HEK293 (cell line): Measurements from ENCODE around the gene THSD4.

Experiments used
- BCL6B ChIP-seq: fragments of 450-650 bp; formaldehyde crosslinking; IDR thresholded peaks from 2 replicates; pipeline ENCODE4 v1.5.1; 2017; ENCODE audit warnings: missing biosample characterization, missing genetic modification characterization
- CTCF ChIP-seq: fragments of 450-650 bp; formaldehyde crosslinking; IDR thresholded peaks from 2 replicates; pipeline ENCODE4 v1.5.1; 2016; ENCODE audit warnings: missing biosample characterization, missing genetic modification characterization
- ZBTB17 ChIP-seq: fragments of 450-650 bp; formaldehyde crosslinking; IDR thresholded peaks from 2 replicates; pipeline ENCODE4 v1.5.1; 2016; ENCODE audit warnings: missing biosample characterization, missing genetic modification characterization
- ZBTB7A ChIP-seq: fragments of 450-650 bp; formaldehyde crosslinking; IDR thresholded peaks from 2 replicates; pipeline ENCODE4 v1.5.1; 2016; ENCODE audit warnings: low read depth, missing biosample characterization, missing genetic modification characterization
- ZNF239 ChIP-seq: fragments of 450-650 bp; formaldehyde crosslinking; IDR thresholded peaks from 2 replicates; pipeline ENCODE4 v1.5.1; 2016; ENCODE audit warnings: missing biosample characterization, missing genetic modification characterization
- ZNF585B ChIP-seq: fragments of 450-650 bp; formaldehyde crosslinking; IDR thresholded peaks from 2 replicates; pipeline ENCODE4 v1.5.1; 2016; ENCODE audit warnings: missing biosample characterization, missing genetic modification characterization
- ZNF777 ChIP-seq: fragments of 450-650 bp; formaldehyde crosslinking; IDR thresholded peaks from 2 replicates; pipeline ENCODE4 v1.5.1; 2017; ENCODE audit warnings: missing biosample characterization, missing genetic modification characterization, borderline replicate concordance

- no peak for TF ChIP-seq CTCF (tag by site-specific recombination)
- TF ChIP-seq ZBTB7A (tag by site-specific recombination), result no peak
- TF ChIP-seq ZNF239, result no peak
- TF ChIP-seq BCL6B, result no peak
- no peak for TF ChIP-seq ZNF585B (tag by site-specific recombination)
- TF ChIP-seq ZBTB17 (tag by site-specific recombination), result no peak
- TF ChIP-seq ZNF777 (tag by site-specific recombination), result no peak
These were observed 592.2 kb downstream of the THSD4 start for GRCh38 chr15:71707230-71708050.
